ENCODE data around the gene EXOC7. TPM values are rescaled to one million over a fixed set of nuclear protein-coding genes. Genes with fewer than 3 reads are reported as not detected.

EXOC7 gene
- polyA plus RNA-seq, 3 donors = 141 to 194 (median 166) TPM

DNA sequence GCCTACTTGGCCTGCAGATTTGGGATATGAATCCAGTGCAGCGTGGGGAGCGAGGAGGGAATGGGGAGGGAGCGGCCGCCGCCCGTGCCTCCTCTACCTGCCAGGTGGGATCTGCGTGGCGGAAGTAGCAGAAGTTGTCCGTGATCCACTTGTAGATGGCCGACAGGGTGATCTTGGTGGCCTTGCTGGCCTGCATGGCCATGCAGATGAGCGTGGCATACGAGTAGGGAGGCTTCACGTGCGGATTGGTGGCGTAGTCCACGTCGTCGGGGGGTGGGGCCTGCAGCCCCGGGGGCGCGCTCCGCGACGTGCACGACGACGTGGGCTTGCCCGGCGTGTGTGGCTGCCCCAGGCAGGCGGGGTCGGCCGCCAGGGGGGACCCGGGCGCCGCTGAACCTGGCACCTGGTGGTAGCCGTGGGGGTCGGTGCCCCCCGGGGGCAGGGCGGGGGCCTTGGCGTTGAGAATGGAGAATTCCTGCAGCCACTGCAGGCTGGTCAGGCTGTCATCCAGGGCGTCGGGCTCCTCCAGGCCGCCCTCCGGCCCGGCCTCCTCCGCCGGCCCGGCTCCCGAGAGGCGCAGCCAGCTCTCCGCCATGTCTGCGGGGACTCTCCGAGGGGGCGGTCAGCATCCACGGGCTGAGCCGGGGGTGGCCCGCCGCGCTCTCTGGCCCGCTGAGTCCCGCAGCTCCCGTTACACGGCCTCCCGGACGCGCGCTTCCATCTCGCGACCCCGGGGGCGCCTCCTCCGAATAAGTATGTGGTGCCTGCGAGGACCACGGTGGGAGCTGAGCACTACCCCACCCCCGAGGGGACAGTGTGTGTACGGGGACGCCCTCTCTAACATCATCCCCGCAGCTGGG lies 36.4 kb upstream of the EXOC7 start:
- DNase-seq = no peak

GRCh38 chr17:76138896-76139752 lies 35.5 kb upstream of the EXOC7 start:
- no peak for DNase-seq

DNA sequence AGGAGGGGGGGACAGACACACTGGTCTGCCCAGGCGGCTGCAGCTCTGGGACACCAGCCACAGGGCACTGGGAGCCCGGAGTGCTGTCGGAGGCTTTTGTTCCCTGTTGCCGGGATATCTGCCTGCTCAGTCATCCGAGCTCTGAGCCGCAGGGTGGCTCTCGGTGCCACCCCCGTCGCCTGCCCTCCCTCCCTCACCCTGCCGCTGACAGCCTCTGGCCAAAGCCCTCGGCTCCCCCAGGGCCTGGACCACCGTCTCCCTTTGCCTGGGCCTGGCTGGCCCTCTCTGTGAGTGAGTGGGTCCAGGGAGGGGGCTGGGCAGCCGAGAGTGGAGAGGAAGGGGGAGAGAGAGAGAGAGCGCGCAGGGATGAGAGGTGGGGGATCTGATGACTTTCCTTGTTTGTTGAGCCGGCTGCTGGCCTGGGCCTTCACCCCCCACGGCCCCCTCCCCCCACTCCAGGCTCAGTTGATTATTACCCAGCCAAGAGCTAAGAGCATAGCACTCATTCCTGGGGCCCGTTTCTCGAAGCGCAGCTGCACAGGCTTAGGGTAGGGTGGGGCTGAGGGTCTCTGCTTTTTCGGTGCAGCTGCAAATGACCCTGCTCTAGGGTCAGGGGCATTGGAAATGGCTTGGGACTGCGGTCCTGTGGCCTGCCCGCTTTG lies 34.8 kb upstream of the EXOC7 start:
- peak; percentile 84 for DNase-seq

- no peak for DNase-seq
Measured at GRCh38 chr17:76137351-76138233, 34.0 kb upstream of the EXOC7 start.

DNA sequence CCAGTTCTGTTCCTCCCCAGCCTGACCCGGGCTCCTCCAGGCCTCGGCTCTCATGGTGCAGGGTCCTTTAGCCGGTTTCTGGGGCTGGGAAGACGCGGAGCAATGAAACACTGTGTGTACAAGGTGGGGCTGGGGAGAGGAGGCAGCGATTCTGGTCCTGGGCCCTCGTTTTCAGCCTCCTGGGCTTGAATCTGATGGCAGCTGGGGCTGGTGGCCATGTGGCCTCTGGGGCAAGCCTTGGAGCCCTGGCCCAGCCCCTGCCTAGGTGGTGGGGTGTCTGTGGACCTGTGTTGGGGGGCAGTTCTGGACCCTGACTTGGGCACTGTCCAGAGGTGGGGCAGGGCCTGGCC lies 33.4 kb upstream of the EXOC7 start:
- DNase-seq = no peak

GRCh38 chr17:76136276-76137000 lies 32.9 kb upstream of the EXOC7 start:
- DNase-seq = no peak

DNA sequence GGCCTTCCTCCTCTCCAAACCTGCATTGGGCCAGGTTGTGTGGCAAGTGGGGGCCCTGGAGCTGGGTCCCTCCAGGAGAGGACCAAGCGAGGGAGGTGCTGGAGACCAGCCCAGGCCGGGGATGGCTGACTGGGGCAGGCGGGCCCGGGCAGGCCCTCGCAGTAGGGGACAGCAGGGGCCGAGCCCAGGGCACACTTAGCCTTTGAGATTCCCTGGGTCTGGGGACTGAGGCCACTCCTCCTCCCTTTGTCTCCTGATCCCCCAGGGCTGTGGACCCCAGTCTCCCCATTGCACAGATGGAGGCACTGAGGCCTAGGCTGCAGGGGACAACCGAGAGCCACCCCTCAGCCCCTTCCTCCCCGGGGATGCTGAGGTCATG lies 32.2 kb upstream of the EXOC7 start:
- DNase-seq = no peak

DNA sequence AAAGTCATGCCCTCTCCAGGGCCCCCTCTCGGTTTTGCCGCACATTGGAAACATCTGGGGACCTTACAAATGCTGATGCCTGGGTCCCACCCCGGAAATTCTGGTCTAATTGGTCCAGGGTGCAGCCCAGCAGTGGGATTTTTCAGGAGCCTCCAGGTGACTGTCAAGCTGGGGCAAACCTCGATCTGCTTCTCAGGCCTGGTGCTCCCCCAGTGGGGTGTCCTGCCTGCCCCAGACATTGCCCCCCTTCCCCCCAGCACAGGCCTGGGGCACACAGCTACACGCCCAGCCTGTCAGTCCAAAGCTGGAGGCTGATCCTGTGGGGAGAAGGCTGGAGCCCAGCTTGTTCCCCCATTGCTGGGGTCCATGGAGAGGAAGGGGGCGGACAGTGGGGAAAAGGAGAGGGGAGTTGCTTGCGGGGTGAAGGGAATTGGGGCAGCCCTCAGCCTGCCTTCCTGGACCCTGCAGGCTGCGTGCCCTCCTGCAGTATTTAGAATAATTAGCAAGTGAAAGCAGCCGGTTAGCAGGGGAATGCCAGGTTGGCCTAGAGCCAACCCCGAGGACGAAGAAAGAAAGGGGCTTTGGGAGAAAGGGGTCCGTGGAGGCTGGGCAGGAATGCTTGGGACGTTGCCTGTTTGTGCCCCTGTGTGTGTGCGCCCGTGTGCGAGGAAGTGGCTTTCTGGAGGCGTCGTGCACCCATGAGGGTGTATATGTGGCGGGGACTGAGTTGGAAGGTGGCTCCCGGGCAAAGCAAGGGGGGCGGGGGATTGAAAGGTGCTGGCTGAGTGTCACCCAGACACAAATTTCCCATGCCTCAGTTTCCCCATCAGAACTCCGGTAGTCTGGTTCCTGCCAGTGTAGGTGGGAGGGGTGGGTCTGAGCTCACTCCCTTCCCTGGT lies 31.6 kb upstream of the EXOC7 start:
- no peak for DNase-seq

GRCh38 chr17:76132574-76133338 lies 29.2 kb upstream of the EXOC7 start:
- no peak for DNase-seq

DNA sequence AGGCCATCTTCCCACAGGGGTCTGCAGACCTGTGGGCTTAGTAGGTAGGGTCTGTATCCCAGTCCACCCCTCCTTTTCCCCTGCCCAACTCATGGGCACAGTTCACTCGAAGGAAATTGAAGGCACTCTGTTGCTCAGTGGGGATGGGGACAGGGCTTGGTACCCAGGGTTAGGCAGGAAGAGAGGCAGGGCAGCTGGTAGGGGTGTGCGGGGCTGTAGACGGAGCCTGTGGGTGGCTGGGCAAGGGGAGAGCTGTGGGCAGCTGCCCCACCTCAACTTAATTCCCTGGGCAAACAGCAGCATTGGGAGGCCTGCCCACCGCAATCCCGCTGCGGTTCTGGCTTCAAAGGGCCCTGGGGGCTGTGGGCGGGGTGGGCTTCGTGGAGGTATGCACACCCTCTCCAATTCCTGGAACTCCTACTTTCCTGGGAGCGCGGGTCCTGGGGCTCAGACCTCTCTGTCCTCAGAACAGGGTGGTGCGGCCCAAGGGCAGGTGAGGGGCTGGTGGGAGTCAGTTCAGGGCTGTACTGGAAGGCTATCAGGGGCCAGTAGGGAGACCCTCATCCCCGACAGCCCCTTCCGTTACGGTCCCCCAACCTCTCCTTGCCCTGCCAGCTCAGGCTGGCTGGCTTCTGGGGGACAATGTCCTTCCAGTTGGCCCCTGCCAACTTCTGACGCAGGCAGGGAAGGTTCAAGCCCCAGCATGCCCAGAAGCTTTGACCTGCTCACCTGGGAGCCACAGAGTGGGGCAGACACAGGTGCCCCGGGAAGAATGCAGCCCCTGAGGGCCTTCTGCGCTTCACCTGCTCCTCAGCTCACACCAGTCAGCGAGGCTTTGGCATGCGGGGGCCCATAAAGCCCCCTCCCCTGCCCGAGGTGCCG lies 28.3 kb upstream of the EXOC7 start:
- no peak for DNase-seq

GRCh38 chr17:76131051-76131691 lies 27.6 kb upstream of the EXOC7 start:
- no peak for DNase-seq

DNA sequence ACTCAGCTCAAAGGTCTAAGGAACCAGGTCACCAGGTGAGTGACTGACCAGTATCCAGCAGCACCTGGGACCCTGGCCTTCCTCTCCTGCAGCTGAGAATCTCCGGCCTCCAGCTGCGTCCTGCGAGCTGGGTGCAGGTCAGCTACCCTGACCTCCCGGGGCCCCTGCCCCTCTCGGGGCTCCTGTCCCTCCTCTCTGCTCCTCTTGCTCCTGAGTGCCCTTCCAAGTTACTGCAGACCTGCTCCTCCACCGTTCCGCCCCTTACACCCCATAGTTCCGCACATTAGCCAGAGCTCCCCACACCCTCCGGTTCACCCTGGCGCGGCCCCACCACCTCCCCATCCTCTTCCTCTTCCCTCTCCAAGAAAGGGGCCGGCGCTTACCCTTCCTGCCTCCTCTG lies 26.9 kb upstream of the EXOC7 start:
- no peak for DNase-seq

DNA sequence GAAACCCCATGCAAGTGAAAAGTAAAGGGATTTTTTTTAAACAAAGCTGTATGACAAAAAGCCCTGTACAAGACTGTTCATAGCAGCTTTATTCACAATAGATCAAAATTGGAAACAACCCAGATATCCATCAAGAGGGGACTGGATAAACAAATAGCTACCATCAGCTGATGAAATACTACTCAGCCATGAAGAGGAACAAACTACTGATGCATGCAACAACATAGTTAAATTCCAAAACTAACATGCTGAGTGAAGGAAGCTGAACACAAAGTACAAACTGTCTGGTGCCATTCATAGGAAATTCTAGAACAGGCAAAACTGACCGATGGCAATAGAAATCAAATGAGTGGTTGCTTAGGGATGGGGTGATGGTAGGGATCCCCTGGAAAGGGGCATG lies 22.3 kb upstream of the EXOC7 start:
- DNase-seq = no peak

GRCh38 chr17:76125391-76125675 lies 21.7 kb upstream of the EXOC7 start:
- no peak for DNase-seq

DNA sequence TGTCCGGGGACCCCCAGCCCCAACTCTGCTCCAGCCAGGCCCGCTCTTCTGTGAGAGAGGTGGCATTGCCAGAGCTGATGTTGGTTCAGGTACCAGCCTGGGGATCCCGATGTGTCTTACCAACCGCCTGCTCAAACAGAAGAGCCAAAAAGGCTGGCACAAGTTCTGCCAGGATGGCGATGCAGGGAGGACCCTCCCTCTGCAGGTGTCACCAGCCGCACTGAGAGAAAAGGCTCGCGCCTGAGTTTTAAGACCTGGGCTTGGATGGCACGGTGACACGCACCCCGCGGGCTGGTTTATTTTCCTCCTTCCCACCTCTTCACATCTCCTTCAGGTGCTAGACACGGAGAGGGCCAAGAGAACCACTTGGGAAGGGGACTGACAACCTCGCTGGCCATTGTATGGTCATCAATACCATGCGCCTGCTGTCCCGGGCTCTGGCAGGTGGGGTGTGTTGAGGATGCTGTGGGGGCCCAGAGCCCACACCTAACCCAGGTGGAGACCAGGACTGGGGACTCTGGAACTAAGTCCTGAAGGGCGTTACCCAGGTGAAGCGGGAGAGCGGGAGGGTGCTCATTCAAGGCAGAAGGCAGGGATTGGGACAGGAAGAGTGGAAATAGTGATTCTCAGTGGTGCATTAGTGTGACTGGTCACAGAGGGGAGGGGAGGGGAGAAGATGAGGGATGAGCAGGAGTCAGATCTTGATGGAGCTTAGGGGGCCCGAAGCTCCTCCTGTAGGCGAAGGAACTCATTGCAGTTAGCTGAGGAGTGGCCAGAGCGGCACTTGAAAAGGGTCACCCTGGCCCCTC lies 21.2 kb upstream of the EXOC7 start:
- DNase-seq = no peak

DNA sequence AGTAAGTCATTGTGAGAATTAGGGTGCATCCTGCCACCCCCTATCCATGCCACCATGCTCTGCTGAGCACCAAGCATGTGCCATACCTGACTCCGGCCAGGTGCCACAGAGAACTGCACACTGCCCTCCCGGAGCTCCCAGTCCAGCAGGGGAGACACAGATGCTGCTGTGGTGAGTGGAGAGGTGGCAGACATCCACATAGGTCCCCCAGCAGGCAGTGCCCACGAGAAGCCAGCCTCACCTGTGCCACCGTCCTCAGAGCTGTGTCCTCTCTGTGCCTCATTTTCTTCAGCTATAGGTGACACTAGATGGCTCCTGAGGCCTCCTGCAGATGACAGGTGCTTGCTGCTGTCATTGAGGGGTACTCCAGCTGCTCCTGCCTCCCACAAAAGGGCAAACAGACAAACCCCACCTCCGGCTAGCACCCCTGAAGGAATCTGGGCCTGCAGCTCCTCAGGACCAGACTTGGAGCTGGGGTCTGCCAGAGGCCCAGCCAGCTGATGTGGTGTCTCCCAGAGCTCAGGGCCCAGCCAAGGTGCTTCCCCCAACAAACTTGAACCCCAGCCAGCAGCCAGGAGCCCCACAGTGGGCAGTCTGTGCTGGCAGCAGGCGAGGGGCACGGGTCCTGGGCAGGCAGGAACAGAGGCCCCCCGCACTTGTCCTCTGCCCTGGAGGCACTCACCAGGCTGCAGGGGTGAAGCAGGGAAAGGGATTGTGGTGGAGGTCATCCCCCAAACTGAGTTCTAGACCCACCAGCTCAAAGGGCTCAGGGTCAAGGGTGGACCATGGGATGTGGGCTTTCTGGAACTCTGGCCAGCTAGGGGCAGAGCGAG lies 20.4 kb upstream of the EXOC7 start:
- no peak for DNase-seq
